OCI-LY7 (cell line): ENCODE measurements around the gene CDK2AP2.

Experiments used
- CTCF ChIP-seq: fragments of 200-600 bp; sonication (generic); conservative IDR thresholded peaks from 2 replicates; pipeline ENCODE4 v1.5.1; 2014; ENCODE audit warnings: mild to moderate bottlenecking, antibody characterized with exemption, low read length, moderate library complexity, mixed read lengths
- EZH2phosphoT487 ChIP-seq: fragments of 200-600 bp; sonication (generic); IDR thresholded peaks from 2 replicates; pipeline ENCODE4 v1.6.1; 2018; ENCODE audit warnings: low read depth, borderline replicate concordance, mild to moderate bottlenecking, mixed run types, antibody characterized with exemption, low read length, moderate library complexity, mixed read lengths

- TF ChIP-seq CTCF (no peak), EZH2phosphoT487 (no peak)
These were observed 31.0 kb upstream of the CDK2AP2 start for GRCh38 chr11:67538823-67539505.
